Esophagus squamous epithelium (tissue), 5 donors: ENCODE results near the gene PP2D1. TPM values are rescaled to one million over a fixed set of nuclear protein-coding genes. Genes with fewer than 3 reads are reported as not detected.

Experiments used
- DNase-seq: peaks from one replicate; lab custom pipeline; 2025; lab: John Stamatoyannopoulos, UW
- H3K27ac ChIP-seq, 4 donors: fragments of 200-600 bp; sonication (generic); one replicate each; pipeline ENCODE4 v1.5.1; 2016 to 2019; ENCODE audit warnings: mild to moderate bottlenecking in 1 of 4
- H3K27me3 ChIP-seq, 4 donors: fragments of 200-600 bp; sonication (generic); 1 replicate in 3 of 4; 2 replicates in 1 of 4; pipeline versions ENCODE4 v1.5.1 to v1.6.0; 2017 to 2021; ENCODE audit warnings: antibody characterized with exemption in 1 of 4
- H3K36me3 ChIP-seq, 3 donors: fragments of 200-600 bp; sonication (generic); one replicate each; pipeline ENCODE4 v1.5.1; 2016 to 2019
- H3K4me1 ChIP-seq, 3 donors: fragments of 200-600 bp; sonication (generic); one replicate each; pipeline ENCODE4 v1.5.1; 2017 to 2019
- H3K4me3 ChIP-seq, 4 donors: fragments of 200-600 bp; sonication (generic); 1 replicate in 3 of 4; 2 replicates in 1 of 4; pipeline ENCODE4 v1.5.1; 2016 to 2019; ENCODE audit warnings: mild to moderate bottlenecking in 2 of 4, moderate library complexity in 1 of 4
- H3K9me3 ChIP-seq, 3 donors: fragments of 200-600 bp; sonication (generic); one replicate each; pipeline ENCODE4 v1.5.1; 2016 to 2019
- CTCF ChIP-seq, 6 experiments: fragments of 450-650 bp in 4 of 6; fragments of 200-600 bp in 2 of 6; sonication (generic) in 2 of 6; IDR thresholded peaks; one replicate each; pipeline ENCODE4 v1.5.1; 2016 to 2019; ENCODE audit warnings: antibody characterized with exemption in 6 of 6, mild to moderate bottlenecking in 4 of 6, moderate library complexity in 4 of 6
- POLR2A ChIP-seq, 4 donors: fragments of 450-650 bp; IDR thresholded peaks; one replicate each; pipeline ENCODE4 v1.6.1; 2017; ENCODE audit warnings: antibody characterized with exemption in 4 of 4, mild to moderate bottlenecking in 4 of 4, moderate library complexity in 3 of 4
- WGBS, 2 donors: methylation state at CpG; one replicate each; pipeline ENCODE4 v1.1.5; 2018; 5-methylcytosine and 5-hydroxymethylcytosine counted together
- intact Hi-C: fragments of 100-400 bp; cut with DNase I; formaldehyde crosslinking; loops from one replicate; pipeline ENCODE4 v1.15.0; 2022
- total RNA-seq, 4 donors: library from RNA; depleted of rRNA; stranded (reverse); fragments of >200 nt; gene quantifications; one replicate each; pipeline ENCODE4 v1.1.0, GENCODE V29; 2016
- donor health status: DM: yes; HTN: yes; CAD: no.

PP2D1 gene
- total RNA-seq, 4 donors from 2014 or later = not detected

- intact Hi-C loops = no loop called here
- WGBS, 2 donors = 7 to 15% methylated on average over 5 of the region's 5 CpGs
- no peaks in the 10 kb centered on the region for H3K36me3 ChIP-seq
- H3K27me3 ChIP-seq = no peaks in the 10 kb centered on the region
- no peak for DNase-seq
- H3K27ac ChIP-seq = peak overlapping the region; percentile 78 to 91 (median 88)
- no peaks in the 10 kb centered on the region for H3K9me3 ChIP-seq
- peaks cover 40 to 80% (median 44%) of the 10 kb centered on the region in 3 donors for H3K4me1 ChIP-seq
- peak overlapping the region in 3 of 4 donors; percentile 1 to 22 (median 19) for H3K4me3 ChIP-seq
- TF ChIP-seq CTCF (IDR thresholded peaks at IDR 0.05) = no peak
- no peak for TF ChIP-seq POLR2A (IDR thresholded peaks at IDR 0.05)
These were observed 44.9 kb upstream of the PP2D1 start for GRCh38 chr3:20056725-20057611.

GRCh38 chr3:20055842-20056241 is 43.8 kb upstream of the PP2D1 start:
- WGBS, 2 donors = 69 to 73% methylated on average over 3 of the region's 3 CpGs
- TF ChIP-seq POLR2A (IDR thresholded peaks at IDR 0.05) (no peak), CTCF (IDR thresholded peaks at IDR 0.05) (no peak)
- no peaks in the 10 kb centered on the region for H3K36me3 ChIP-seq
- H3K9me3 ChIP-seq = no peaks in the 10 kb centered on the region
- no peaks in the 10 kb centered on the region for H3K27me3 ChIP-seq
- H3K27ac ChIP-seq = peak overlapping the region; percentile 78 to 91 (median 84)
- no peak for DNase-seq
- no peak overlapping the region for H3K4me3 ChIP-seq
- peaks cover 37 to 85% (median 47%) of the 10 kb centered on the region in 3 donors for H3K4me1 ChIP-seq
- intact Hi-C loops = no loop called here

DNA sequence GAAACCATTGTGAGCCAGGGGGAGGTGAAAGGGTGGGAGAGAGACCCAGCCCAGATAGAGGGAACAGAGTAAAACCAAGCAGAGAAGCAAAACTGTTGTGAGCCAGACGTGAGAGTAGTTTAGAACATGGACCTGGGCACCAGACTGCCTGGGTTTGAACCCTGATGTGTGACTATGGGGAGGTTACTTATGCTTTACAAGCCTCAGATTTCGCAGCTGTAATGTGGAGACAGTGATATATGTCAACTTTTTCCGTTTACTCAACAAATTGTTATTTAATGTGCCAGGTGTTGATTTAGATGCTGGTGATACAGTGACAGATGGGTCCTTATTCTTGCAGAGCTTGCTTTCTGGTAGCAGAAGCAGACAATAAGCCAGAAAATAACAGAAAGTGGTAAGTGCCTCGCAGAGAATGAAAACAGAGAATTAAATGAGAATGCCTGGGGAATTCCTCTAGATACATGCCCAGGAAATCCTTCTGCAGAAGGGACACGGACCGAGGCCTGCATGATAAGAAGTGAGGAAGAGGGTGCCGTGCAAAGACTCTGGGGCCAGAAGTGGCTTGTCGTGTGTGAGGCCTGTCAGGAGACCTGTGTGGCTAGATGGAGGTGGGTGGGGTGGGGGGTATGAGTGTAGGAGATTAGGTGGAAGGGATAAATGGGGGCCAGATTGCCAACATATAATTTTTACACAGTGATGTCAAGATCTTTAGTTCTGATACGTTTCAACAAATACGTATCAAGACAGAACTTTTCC is 43.1 kb upstream of the PP2D1 start:
- TF ChIP-seq CTCF (IDR thresholded peaks at IDR 0.05) = no peak
- DNase-seq = no peak
- peak overlapping the region; percentile 78 to 91 (median 84) for H3K27ac ChIP-seq
- H3K9me3 ChIP-seq = no peaks in the 10 kb centered on the region
- H3K27me3 ChIP-seq = no peaks in the 10 kb centered on the region
- H3K4me1 ChIP-seq = peaks cover 42 to 85% (median 48%) of the 10 kb centered on the region in 3 donors
- intact Hi-C loops = no loop called here
- 37 to 44% methylated on average over 10 of the region's 10 CpGs for WGBS, 2 donors
- peak overlapping the region in 1 of 4 donors; percentile 7 for H3K4me3 ChIP-seq
- H3K36me3 ChIP-seq = no peaks in the 10 kb centered on the region

GRCh38 chr3:20054549-20054987 is 42.5 kb upstream of the PP2D1 start:
- Histone ChIP-seq H3K27me3 (no peaks in the 10 kb centered on the region), H3K36me3 (no peaks in the 10 kb centered on the region), H3K4me3 (no peak overlapping the region), H3K4me1 (peaks cover 48 to 90% (median 48%) of the 10 kb centered on the region in 3 donors), H3K27ac (peak overlapping the region; percentile 78 to 91 (median 84)), H3K9me3 (no peaks in the 10 kb centered on the region)
- intact Hi-C loops = no loop called here
- WGBS, 2 donors = 14% methylated on average over 3 to 4 of the region's 4 CpGs
- TF ChIP-seq POLR2A (IDR thresholded peaks at IDR 0.05) (no peak), CTCF (IDR thresholded peaks at IDR 0.05) (no peak)
- peak; percentile 2 for DNase-seq
